GM19351 (cell line): ENCODE results near the gene CCDC171.
A peak's percentile ranks its signal among the peaks of the same experiment; 100 is the strongest.
"Not testable (repeated sequence)": the region's sequence is repeated elsewhere in the genome, so short reads cannot be mapped to it uniquely, and the experiment has no call there.

ENCODE experiments used
- ATAC-seq: cut with Tn5 transposase; IDR thresholded peaks from one replicate; pipeline ENCODE4 v1.9.1; 2021; ENCODE audit warnings: mild to moderate bottlenecking, moderate library complexity; ENCODE audit not compliant: unreplicated experiment

CCDC171 gene

DNA sequence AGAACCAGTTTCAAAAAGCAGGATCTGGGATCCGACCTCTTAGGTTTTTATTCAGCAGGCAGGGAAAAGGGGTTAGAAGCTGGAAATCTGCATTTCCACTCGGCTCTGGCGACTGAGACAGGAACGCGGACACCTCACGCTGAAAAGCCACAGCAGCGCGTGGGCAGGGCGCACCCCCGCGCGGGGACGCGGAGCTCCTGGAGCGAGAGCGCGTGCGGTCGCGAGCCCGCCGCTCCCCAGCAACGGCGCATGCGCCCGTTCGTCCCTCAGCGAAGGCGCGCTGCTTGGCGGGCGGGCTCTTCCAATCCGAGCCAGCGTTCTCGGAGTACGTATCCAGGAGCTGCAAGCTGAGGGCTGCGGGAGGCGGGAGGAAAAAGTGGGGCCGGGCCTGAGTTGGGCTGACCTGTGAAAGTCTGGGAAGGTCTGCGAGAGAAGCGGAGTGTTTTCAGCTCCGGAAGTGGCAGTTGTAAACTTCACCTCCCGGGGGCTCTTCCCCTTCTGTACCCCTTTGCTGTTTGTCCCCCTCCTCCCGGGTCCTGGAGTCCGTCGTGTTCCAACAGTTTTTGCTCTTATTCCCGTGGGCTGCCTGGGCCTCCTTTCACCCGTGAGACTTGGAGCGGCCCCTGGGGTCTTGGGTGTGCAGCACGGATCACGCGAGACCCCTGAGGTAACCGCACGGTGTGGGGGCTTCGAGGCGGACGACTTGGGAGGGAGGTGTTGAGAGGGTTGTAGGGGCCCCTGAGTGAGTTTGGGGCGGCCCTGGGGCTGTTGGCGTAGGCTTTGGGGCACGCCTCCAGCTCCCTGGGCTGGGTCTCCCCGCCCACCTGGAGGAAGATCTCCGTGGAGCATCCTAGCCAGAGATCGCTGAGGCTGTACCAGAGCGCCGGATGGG lies at the start of gene CCDC171:
Gene CCDC171 (plus strand): TSS at position 408 of the 892 bp plus-strand sequence. CDS start 11,046 bp downstream, outside the sequence.
- peak; percentile 75 for ATAC-seq

DNA sequence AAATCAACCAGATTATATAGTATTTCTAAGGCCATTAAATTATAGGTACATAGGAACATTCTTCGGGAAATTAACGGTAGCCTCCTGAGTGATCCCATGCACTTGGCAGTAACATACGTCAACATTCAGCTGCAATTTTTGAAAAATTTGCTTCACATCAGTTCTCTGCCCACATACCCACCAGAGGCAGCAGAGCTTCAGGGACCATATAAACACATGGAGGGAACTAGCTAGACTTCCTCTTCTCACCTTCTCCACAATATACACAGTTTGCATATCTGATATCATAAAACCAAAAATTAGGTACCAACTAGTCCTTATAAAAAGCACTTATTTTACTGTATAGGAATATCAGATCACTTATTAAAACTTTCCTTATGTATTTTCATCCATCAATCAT lies 46.9 kb upstream of the CCDC171 start:
- ATAC-seq: no peak

DNA sequence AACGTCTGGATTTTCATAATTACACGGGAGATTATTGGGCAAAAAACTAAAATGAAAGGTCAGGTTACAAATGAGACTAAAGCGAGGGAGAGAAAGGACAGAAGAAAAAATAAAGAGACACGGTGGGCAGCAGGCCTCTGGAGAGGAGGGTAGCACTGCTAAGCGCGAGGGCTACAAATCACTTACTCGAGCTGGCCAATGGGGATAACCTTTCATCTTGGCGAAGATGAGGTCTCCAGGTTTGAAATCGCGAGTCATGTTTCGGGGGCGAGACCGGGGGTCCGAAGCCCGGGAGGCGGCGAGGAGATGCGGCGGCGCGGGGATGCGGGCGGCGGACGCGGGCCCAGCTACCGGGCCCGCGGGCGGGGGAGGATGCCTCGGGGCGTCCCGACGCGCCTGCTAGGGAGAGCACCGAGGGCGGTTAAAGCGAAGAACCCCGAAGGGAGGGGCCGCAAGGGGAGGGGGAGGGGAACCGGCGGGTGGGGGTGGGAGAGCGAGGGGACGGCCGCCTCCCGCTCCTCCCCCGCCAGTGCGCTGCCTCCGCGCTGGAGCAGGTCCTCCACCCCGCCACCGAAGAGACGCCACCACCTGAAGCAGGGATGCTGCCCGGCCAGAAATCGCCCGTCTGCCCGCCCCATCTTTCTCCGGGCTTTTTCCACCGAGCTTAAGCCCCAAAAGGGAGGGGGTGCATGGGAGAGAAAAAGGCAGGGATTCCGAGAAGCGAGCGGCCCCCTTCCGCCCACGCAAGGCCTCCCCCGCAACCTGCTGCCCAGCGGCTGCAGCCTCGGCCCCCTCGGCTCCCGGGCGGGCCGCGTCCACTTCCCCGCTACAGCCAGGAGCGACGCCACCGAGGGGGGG lies 42.7 kb upstream of the CCDC171 start:
- ATAC-seq: peak; percentile 38

DNA sequence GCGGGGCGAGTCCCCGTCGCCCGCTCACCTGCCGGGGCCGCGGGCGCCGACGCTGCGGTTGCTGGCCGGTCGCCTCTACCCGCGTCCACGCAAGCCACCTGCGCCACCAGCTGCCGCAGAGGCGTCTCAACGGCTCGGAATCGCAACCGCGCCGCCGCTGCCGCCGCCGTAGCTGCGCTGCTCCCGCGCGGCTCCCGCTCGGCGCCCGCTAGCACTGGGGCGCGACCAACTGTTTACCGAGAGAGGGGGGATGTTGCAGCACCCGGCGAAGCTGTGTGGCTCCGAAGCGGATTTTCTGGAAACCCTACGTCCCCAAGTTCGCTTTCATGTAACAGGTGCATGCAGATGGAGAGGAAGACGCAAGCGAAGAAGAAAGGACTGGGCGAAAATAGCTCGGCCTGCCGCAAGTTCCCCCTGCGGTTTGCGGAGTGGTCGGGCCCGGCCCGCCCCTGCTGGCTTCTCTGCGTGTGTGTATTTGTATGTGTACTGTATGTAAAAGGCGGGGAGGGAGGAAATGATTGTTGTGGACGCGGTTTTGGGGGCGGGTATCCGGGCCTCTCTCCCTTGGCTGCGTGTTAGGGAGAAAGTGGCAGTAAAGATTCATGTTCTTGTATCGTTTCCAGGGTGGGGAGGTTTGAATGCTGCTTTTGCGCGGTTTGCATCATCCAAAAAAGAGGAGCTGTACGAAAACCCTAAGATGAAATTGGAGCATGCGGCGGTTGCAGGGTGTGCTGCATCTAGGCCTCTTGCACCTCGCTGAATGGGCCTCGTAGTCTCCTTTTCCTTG lies 41.9 kb upstream of the CCDC171 start, which contains the start of gene PSIP1:
Gene PSIP1 (minus strand): TSS at position 182 of the 787 bp plus-strand sequence. CDS start 782 bp downstream, outside the sequence.
- peak; percentile 72 for ATAC-seq

DNA sequence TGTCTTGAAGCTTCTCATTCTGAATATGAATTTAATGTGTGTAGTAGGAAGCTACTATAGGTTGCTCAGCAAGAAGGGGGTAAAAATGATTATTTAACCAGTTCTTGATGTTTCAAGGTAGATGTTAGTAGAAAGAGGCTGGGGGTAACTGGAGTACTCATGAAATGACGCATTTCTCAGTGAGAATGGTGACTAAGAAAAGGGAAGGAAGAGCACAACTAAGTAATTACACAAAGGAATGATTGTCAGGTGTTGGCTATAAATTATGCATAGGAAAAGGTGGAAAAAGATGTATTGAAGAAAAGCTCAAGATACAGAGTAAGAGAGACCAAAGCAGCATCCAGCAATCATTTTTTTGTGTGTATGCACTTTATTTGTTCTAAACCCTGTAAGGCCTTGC lies 40.6 kb upstream of the CCDC171 start:
- no peak for ATAC-seq

DNA sequence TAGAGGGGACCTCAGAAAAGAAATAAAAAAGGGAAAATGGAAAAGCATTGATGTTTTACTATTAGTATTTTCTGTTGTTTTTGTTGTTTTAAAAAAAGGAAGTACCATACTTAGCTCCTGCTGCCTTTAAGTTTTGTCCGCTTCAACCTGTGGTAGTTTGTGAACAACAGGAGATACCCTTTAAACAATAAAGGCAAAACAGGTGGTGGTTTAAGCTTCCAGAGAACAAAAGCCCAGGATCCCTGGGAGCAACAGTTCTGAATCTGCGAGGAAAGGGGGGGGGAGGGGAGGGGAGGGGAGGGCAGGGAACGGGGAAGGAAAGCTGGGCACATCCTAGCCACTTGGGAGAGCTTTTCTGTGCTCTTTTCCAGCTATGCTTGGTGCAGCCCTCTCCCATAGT lies 40.0 kb upstream of the CCDC171 start:
- no peak for ATAC-seq

DNA sequence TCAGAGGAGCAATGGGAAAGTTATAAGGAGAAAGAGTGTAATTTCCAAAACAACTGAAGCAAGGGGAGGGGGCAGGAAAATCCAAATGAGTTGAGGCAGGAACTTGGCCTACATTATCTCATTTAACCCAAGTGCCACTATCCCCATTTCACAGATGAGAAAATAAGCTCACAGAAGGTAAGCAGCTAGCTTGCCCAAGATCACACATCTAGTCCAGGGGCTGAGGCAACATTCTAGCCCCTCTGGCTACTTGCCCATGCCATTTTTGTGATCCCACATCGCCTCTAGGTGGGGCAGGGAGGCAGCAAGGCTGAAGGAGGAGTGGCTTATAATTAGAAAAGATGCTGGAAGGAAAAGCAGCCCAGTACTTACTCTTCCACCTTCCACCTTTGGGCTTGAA lies 39.5 kb upstream of the CCDC171 start:
- ATAC-seq: no peak

DNA sequence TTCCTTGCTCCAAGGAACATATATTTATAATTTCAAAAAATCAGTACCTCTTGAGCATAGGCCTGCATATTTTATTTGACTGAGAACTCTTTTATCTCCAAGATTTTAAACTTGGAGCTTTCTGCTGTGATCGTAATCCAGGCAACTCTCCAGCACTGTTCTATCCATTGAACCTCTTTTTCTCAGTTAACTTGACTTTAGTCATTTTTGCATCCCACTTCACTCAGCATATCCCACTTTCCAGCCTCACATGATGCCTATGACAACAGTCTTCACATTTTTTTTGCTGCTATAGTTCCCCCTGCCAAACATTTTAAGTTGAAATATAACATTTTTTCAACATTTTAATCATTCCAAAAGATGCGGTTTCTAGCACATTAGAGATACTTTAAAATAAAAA lies 33.0 kb upstream of the CCDC171 start:
- ATAC-seq: no peak

DNA sequence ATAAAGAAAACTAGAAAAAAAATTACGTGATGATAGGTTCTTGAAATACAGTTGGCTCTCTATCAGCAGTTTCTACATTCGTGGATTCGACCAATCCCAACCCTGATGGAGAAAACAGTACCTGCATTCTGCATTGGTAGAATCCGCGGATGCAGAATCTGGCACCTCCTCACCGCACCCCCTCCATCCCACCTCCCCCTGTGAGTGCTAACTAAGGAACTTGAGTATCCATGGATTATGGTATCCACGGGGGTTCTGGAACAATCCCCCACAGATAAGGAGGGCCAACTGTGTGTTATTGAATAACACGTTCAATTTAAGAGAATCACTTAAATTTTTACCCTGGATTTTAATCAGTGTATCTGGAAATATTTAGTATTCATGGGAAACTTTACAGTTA lies 31.6 kb upstream of the CCDC171 start:
- no peak for ATAC-seq

DNA sequence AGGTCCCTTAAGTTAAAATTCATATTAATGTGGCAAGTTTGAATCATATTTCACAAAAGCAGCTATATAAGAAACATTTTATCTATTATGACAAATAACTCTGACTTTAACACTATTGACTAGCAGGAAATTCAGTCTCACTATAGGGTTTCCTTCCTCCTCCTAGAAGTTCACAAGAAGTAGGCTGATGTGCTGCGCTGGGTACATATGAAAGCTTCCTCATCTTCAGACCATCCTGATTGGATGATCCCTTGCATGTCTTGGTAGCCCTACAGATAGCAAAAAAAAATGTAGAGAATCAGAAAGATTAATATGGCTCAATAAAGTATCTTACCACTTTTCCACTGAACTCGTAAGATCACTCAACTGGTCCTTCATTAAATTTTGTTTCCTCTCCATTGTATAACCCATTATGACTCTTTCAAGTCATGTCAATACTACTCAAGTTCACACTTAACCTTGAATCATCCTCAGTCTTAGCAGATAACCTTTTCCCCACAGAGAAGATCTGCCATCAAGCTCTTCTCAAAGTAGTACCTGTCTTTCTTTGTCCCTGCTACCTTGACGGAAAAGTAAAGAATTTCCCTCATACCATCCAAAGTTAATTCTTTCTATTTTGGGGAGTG lies 30.6 kb upstream of the CCDC171 start:
- ATAC-seq: no peak

DNA sequence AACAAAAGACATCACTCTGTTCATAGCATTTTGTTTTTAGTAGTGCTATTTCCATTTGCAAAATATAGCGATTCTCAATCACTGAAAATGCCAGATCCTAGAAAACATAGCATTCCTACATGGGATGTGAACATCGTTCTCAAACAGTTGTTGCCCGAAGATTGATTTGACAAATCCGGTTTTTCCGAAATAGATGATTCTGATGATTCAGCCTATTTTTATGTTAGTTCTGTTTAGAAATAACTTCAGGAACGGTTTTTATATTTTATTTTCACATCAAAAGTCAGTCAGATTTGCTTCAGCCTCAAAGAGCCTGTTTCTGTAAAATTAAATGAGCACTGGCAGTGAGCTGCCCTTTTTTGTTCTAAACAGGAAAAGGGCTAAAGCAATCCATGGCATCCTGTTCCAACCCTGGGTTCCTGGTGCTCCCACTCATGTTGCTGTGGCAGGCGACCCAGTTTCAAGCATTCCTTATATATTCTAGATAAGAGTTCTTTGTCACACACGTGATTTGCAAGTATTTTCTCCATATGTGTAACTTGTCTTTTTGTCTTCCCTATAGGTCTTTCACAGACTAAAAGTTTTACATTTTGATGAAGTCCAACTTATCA lies 27.9 kb upstream of the CCDC171 start:
- ATAC-seq: no peak

DNA sequence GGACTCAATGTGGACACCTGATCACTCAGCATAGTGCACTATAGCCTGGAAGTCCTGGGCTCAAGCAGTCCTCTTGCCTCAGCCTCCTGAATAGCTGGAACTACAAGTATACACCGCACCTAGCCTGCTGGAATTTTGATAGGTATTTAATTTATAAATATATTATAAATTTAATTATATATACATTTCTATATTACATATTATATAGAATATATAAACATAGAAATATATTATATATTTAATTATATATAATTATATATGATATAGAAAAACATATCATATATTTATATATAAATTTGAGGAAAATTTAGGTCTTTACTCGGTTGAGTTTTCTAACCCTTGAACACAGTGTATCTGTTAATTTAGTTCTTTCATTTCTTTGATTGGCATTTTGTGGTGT lies 26.9 kb upstream of the CCDC171 start:
- ATAC-seq: no peak

DNA sequence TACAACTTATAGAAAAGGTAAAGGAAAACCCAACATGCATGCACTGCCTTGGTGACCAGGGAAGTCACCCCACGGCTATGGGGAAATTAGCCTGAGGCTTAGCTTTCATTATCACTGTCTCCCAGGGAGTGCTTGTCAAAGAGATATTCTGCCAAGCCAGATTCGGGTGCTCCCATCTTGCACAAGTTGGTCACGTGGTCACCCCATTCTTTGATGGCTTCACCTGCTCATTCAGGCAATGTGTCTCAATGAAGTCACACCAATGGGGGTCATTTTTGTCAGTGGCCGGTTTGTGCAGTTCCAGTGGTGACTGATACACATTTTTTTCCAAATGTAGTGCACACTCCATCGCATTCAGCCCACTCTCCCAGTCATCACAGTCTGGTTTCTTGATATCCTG lies 25.8 kb upstream of the CCDC171 start:
- not testable (repeated sequence) for ATAC-seq

DNA sequence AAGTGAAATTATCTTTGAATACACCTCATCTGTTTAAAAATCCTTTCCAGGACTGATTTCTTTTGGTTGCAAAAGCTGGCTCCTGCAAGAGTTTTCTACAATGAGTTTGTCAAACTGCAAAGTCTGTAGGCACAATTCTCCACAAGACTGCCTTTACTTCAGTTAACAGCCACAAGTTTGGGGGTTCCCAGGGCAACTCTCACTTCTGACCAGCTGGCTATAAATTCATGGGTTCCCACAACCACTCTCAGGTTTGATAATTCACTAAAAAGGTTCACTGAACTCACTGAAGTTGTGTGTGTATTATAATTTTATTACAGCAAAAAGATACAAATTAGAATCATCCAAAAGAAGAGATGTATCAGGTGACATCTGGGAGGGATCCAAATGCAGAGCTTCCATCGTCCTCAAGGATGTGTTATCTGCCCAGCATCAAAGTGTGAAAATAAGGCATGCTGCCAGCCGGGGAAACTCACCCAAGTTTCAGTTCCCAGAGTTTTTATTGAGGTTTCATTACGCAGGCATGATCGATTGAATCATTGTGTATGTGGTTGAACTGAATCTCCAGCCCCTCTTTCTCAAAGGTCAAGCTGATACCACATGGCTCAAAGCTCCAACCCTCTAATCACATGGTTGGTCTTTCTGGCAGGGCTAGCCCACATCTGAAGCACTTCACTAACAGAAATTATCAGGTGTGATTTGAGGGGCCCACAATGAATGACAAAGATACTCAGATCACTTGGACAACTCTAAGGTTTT lies 23.1 kb upstream of the CCDC171 start:
- peak; percentile 81 for ATAC-seq

DNA sequence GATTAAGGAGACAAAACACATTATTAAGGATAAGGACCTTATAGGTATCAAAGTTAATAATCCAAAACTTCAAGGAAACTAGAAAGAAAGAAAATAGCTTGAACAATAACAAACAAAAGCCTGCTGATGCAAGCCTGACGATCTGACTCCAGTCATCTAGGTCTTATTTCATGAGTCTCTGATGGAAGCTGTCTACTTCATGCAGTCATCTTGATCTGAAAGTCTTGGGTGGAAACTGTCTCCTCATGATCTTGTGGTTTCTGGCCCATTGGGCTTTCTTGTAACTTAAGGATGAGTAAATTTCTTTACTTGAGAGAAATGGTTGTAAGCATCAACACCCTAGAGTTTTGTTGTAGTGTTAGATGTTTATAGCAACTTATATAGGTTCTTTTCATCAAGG lies 21.5 kb upstream of the CCDC171 start:
- peak; percentile 37 for ATAC-seq

DNA sequence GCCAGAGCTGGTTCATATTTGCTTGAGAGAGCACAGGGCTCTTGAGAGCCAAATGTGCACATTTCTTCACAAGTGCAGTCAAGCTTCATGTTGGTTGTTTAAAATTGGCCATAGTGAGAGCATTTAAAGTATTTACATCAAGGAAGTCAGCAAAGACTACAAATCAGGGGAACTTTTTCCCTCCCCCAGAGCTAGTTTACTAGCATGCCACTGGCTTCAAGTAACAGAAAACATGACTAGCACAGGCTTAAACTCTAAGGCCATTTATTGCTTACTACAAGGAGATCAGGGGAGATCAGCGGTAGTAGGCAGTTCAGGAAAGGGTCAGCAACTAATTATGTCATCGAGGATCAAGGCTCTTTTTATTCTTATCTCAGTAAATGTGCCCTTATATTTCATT lies 11.0 kb upstream of the CCDC171 start:
- ATAC-seq: no peak

DNA sequence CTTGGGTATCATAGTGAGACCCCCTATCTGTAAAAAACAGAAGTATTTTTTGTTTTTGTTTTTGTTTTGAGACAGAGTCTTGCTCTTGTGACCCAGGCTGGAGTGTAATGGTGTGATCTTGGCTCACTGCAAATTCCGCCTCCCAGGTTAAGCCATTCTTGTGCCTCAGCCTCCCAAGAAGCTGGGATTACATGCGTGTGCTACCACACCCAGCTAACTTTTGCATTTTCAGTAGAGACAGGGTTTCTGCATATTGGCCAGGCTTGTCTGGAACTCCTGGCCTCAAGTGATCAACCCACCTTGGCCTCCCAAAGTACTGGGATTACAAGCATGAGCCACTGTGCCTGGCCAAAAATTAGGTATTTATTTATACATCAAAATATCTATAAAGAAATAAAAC lies 10.2 kb upstream of the CCDC171 start:
- no peak for ATAC-seq

DNA sequence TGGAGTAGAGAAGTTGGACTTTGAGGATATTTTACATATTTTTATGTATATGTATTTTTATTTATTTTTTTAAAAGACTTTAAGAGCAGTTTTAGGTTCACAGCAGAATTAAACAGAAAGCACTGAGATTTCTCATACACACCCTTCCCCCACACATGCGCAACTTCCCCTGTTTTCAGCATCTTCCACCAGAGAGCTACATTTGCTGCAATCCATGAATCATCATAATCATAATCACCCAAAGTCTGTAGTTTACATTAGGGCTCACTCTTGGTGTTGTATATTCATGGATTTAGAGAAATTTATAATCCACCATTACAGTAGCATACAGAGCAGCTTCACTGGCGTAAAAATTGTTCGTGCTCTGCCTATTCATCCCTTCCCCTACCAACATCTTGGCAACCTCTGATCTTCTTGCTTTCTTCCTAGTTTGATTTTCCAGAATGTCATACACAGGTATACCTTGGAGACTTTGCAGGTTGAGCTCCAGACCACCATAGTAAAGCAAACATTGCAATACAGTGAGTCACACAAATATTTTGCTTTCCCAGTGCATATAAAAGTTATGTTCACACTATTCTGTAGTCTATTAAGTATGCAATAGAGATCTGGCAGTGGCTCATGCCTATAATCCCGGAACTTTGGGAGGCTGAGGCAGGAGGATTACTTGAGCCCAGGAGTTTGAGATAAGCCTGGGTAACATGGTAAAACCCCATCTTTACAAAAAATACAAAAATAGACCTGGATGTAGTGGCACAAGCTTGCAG lies 9.6 kb upstream of the CCDC171 start:
- ATAC-seq: no peak

DNA sequence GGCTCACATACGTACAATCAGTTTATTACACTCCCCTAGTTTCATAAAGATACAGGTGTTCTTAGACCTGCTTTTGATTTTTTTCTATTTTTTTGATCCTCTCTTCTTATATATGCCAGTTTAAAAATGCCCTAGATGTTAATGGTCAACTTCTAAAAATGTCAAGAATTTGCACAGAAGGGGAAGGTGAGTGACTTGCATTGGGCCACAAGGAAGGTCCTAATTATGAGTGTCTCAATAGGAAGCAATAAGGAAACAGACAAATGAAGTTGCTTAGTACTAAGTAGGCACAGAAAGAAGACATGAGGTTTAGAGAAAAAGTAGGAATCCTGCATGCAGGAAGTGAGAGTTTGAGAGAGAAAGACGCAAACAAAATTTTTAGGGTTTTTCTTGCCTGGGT lies 3.2 kb upstream of the CCDC171 start:
- no peak for ATAC-seq
